ENCODE data around the gene RASSF8.

RASSF8 gene, protein sequence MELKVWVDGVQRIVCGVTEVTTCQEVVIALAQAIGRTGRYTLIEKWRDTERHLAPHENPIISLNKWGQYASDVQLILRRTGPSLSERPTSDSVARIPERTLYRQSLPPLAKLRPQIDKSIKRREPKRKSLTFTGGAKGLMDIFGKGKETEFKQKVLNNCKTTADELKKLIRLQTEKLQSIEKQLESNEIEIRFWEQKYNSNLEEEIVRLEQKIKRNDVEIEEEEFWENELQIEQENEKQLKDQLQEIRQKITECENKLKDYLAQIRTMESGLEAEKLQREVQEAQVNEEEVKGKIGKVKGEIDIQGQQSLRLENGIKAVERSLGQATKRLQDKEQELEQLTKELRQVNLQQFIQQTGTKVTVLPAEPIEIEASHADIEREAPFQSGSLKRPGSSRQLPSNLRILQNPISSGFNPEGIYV

DNA sequence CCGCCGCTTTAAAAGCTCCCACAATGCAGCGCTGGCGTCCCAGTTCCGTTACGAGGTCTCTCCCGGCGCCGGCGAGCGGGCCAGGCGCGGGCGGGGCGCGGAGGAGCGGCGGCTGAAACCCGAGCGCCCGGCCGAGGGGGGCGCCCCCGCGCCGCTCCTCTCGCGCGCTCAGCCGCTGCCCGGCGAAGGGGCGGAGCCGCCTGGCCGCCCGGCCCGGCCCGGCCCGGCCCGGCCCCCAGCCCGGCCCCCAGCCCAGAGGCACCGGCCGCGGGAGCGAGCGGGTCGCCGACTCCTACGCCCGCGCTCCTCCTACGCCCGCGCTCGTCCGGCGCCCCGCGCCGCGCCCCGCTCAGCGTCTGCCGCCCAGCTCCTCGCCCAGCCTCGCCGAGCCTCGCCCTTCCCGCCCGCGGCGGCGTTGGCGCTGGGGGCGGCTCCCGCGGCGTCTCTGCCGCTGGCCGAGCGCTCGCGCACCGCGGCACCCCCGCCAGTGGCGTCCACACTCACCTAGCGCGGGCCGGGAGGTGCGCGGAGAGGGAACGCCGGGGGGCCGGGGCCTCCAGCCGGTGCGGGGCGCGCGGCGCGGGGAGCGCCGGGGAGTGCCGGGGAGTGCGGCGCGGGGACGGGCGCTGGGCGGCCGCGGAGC is at the start of gene RASSF8:
TSS of gene RASSF8 (plus strand) at position 255 of the 643 bp plus-strand sequence. CDS start 96,662 bp downstream, outside the sequence.
- FAIRE-seq: no peak
- DNase-seq (ENCODE audit: extremely low spot score, insufficient read length, low read depth): peak; percentile 26

DNA sequence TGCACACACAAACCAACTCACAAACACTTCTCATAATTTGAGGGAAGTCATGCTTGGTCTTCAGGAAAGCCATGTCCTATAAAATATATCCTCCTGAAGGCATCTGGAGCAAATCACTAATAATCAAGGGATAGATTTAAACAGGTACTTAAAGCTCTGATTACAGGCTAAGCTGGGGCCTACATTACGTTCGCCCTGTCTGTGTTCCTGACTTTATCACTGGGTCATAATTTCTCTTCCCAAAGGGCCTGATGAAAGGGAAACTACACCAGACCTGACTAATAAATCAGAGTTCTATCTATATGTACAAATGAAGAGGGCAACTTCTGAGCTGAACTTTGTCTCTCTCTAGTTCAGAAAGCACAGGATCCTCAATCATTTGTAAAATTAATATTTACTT is 43.9 kb upstream of the RASSF8 start:
- no peak for FAIRE-seq
- no peak for DNase-seq (ENCODE audit: extremely low spot score, insufficient read length, low read depth)

DNA sequence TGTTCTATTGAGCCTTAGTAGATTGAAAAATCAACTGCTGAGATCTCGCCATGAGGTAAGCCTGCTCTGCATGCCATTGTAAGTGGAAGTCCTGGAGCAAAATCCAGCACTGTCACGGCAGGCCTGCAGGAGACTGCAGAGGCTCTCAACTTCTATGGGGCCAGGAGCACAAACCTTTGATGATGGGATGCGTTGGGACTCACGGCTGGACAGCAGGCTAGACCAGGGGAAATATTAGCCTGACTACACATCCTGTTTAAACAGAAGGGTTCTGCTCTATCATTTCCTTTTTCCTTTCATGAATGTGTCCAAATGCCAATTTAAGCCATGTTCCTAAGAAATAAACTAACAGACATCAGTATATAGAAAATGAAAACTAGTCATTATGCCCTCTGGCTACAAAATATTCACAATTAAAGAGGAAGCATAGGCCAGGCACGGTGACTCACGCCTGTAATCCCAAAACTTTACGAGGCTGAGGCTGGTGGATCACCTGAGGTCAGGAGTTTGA is 33.9 kb upstream of the RASSF8 start:
- DNase-seq (ENCODE audit: extremely low spot score, insufficient read length, low read depth): no peak
- FAIRE-seq: no peak

DNA sequence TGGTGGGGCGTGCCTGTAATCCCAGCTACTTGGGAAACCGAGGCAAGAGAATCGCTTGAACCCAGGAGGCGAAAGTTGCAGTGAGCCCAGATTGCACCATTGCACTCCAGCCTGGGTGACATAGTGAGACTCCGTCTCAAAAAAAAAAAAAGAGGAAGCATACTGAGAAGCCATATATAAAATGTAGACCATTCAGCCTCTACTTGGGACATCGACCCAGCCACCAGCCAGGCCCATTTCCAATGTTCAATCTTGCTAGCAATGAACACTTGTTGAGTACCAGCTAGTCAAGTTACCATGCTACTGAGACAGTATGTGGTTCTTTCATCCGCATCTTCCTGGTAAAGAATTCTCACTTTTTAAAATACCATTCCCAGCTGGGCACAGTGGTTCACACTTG is 33.4 kb upstream of the RASSF8 start:
- DNase-seq (ENCODE audit: extremely low spot score, insufficient read length, low read depth): no peak
- no peak for FAIRE-seq

DNA sequence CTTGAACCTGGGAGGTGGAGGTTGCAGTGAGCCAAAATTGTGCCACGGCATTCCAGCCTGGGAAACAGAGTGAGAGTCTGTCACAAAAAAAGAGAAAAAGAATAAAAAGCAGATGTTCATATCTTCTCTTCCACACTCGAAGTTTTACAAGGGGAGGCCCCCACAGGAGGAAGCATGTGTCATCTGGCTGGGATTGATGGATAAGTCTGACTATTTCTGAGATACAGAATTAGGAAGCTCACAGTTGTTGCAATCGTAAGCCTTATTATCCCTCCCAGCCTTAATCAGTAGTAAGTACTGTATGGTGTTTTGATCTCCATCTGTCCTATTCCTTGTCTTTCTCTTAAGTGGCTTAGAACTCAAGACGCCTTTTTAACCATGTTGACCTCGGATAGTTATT is 31.9 kb upstream of the RASSF8 start:
- DNase-seq (ENCODE audit: extremely low spot score, insufficient read length, low read depth): no peak
- no peak for FAIRE-seq

DNA sequence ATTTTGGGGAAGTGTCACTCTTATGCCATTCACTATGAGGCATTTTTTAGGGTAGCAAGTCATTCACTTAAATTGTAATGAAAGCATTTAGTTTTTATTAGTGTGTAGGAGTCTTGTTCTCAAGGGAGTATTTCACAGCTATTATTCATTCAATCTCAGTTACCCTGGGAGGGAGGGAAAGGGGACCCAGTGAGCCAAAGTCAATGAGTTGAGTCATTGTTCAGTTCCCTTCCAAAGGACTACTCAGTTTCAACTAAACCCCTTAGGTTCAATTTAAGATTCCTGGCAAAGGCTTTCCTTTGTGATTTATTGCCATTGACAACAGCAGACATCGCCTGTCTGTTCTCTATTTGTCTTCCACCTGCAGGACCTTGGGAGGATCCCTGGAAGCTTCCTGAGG is 29.3 kb upstream of the RASSF8 start:
- no peak for FAIRE-seq
- DNase-seq (ENCODE audit: extremely low spot score, insufficient read length, low read depth): no peak

DNA sequence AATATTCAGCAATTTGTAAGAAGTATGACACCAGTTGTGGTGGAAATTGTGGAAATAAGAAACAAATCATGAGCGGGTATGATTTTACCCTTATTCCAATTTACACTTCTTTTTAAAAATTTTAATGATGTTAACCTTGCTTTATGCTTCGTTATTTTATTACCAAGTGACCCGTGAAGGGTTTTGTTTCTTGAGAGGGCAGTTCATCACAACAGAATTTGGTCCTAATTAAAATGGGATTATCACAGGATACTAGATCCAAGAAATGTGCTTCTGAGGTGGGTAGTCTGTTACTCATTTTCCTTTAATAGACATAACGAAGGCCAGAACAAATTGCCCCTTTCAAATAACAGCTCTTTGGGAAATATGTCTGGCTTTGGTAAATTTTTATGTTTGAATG is 25.5 kb upstream of the RASSF8 start:
- DNase-seq (ENCODE audit: extremely low spot score, insufficient read length, low read depth) (no peak), FAIRE-seq (no peak)

DNA sequence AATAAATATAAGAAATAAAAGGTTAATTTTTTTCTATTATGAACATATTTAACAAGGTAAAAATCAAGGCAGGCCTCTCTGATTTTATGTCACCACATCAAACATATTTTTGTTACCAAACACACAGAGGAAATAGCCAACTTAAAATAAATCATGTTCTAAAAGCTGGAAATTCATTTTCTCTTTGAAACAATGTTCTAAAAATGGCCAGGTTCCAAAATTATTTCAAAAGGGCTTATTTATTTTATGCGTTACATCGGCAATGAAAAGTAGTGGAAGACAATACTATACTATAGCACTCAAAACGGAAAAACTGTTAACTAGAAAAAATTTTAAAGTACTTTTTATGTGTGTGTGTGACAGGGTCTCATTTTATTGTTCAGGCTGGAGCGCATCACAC is 24.0 kb upstream of the RASSF8 start:
- FAIRE-seq: no peak
- DNase-seq (ENCODE audit: extremely low spot score, insufficient read length, low read depth): no peak

DNA sequence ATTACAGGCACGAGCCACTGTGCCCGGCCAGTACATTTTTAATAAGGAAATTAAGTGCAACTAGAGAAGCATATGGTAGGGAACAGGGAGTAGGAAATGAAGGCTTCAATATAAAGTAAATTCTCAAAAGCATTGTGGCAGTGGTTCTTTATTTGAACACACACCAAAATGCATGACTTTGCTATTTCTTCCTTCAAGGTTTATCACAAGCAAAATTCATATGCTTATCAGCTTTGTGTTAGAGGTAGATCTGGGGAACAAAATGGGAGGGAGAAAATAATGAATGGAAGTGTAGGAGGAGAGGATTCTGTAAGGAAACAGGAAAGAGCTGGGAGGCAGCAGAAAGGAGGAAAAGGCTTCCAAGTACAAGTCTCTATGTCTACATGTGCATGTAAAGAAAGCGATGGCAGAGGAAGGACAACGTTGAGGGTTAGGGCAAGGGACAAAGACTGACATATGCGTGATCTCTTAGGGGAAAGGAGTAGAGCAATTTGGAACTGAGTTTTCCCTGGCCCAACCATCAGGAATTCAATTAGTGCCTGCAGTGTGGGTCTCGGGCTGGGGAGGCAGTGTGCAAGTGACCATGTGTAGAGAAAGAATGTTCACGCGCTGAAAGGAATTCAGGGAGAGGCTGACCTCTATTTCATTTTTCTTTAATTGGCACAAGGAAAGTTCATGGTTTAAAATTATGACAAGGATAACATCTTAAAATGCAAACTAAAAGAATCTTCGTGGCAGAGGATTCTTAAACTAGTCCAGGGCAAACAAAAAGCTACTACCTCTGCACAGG is 22.9 kb upstream of the RASSF8 start:
- no peak for DNase-seq (ENCODE audit: extremely low spot score, insufficient read length, low read depth)
- no peak for FAIRE-seq

DNA sequence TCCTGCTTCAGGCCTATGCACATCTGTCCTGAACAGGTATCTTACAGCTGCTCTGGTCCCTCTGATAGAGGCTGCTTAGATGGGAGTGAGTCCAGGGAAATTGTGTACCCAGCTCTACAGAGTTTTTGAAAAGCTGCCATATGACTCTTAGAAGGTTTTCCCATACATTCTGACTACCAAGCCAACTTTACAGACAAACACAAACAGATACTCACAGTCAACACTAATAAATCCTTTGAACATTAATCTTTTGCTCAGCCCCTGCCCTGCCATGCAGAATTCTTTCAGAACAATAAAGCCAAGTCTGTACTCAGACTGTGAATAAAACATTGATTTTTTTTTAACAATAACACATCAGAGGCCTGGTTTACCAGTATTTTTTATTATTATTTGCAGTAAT is 21.4 kb upstream of the RASSF8 start:
- DNase-seq (ENCODE audit: extremely low spot score, insufficient read length, low read depth) (no peak), FAIRE-seq (no peak)

DNA sequence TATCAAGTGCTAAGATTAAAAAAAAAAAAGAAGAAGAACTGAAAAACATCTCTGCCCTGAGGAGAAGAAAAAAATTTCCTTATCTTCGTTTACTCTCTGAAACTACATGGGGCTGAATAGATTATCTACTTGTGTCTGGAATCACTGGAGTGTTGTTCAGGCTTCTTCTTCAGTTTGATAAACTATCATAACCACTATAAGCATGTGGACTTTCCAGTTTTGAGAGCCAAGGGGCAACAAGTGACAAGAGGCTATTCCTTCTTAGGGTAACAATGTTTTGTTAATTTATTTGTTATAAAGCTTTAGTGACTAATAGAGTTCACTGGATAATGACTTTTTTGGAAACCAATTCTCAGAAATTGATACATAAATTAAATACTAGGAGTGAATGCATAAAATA is 19.9 kb upstream of the RASSF8 start:
- DNase-seq (ENCODE audit: extremely low spot score, insufficient read length, low read depth) (no peak), FAIRE-seq (no peak)

DNA sequence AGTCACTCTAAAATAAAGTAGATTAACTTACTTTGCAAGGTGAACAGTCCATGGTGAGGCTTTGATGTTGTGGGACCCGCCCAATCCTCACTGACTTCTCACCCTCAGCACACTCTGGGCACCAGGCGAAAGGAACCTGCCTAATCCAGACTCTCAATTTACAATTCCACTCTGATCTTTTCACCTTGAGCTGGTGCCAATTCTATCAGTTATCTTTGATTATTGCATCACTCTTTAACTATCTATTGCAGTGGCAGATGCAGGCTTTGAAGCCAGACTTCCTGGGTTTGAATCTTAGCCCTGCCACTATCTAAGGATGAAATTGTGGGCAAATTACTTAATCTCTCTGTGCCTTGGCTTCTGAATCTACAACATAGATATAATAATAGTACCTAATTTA is 18.9 kb upstream of the RASSF8 start:
- FAIRE-seq (no peak), DNase-seq (ENCODE audit: extremely low spot score, insufficient read length, low read depth) (no peak)

DNA sequence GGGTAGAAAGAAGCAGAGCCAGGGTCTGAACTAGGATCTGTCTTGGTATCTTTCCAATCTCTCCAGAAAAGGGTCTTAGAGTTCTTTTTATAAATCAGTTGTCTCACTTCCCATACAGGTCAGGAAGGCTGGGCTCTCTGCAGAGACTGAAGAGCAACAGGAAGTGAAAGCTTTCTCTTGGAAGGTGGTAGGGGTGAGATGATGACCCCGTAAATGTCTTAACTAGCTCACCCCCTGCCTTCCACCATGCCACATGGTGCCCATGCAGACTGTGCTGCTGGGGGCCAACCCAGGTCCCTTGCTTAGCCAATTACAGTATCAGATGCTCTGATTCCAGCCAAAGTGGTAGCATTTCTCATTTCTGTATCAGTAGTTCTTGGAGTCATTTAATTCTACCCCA is 17.6 kb upstream of the RASSF8 start:
- no peak for DNase-seq (ENCODE audit: extremely low spot score, insufficient read length, low read depth)
- no peak for FAIRE-seq

DNA sequence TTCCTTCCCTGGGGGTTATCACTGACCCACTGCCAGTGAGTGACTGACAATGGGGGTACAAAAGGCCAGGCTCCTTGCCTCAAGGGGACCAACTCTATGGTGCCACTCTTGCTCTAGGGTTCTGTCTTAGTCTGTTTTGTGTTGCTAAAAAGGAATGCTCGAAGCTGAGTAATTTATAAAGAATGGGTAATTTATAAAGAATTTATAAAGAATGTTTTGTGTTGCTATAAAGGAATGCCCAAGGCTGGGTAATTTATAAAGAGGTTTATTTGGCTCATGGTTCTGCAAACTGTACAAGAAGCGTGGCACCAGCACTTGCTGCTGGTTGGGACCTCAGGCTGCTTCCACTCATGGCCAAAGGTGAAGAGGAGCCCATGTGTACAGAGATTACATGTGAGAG is 15.8 kb upstream of the RASSF8 start:
- DNase-seq (ENCODE audit: extremely low spot score, insufficient read length, low read depth) (no peak), FAIRE-seq (no peak)

DNA sequence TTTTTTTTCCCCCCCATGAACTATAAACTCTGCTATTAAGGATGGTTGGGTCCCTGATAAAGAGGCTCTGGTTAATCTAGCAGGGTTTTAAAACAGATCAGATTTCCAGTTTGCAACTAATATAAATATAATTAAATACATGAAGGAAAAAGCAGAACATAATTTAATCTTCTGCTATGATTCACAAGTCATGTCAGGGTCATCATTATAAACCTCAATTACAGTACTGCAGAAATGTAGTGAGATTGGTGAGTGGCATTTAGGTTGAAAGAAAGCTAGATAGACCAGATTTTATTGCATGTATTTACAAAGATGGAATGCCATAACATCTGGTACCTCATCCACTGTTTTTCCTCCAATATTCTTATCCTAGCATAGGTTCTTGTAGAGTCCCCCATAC is 14.5 kb upstream of the RASSF8 start:
- FAIRE-seq: no peak
- DNase-seq (ENCODE audit: extremely low spot score, insufficient read length, low read depth): no peak

DNA sequence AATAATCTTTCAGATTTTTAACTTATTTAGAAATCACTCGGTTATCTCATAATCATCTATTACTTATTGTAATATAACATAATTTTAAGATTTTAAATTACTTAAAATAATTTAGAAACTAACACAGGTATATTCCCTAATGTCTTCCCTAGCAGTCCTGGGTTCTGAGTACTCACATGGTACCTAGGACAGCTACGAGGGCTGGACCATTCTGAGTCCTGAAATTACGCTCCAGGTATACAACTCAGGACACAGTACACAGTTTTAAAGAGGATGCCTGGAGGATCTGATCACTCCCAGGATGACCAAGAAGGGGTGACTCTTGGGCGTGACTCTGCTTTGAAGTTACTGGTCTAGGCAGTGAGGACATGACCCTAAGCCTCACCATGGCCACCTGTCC is 9.1 kb upstream of the RASSF8 start:
- DNase-seq (ENCODE audit: extremely low spot score, insufficient read length, low read depth) (no peak), FAIRE-seq (no peak)

DNA sequence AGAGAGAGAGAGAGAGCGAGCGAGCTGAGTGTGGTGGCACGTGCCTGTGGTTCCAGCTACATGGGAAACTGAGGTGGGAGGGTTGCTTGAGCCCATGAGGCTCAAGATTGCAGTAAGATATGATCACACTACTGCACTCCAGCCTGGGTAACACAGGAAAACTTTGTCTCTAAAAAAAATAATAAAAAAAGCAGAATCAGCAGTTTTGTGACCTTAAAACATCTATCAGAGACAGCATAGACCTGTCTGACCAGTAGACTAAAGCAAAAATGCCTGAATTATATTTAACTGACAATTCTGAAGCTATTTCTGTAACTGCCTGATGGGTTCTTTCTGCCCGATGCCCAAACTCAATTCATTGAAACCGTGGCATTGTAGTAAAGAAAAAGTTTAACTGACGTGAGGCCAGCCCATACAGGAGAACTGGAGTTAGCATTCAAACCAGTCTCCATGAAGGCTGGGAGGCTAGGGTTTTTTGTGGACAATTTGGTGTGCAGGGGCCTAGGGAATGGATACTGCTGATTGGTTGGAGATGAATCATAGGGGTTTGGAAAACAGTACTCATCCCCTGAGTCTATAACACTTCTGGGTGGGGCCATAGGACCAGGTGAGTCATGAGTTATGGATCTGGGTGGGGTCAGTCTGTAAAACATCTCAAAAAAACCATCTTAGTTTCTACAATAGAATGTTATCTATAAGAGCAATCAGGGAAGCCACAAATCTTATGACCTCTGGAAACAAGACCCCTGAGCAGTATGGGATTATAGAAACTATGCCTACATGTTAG is 8.0 kb upstream of the RASSF8 start:
- FAIRE-seq (no peak), DNase-seq (ENCODE audit: extremely low spot score, insufficient read length, low read depth) (no peak)

DNA sequence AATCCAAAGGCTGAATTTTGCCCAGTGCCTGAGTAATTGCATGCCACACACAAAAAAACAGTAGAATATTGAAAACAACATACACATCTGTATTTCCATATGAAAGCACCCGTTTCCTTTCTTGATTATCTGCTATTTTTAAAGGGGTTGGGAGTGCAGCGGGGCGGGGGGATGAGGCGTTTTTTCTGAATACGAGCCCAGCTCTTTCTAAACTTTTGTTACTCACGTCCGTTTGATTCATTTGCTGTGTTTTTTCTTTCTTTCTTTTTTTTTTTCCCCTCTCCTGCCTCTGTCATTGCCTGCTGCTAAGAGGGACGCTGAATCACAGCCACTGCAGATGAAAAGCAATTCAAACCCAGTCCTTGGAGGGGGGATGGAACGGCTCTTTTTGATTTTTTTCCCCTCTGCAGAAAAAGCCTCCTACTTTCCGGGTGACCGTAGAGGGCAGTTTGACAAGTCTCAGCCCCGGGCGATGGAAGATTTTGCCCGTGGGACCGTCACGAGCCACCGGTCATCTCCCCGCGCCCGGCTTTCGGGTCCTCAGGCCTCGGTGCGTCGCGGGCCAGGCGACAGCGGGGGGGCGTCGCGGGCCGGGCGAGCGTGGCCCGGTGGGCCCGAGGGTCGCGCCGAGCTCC is 572 bp upstream of the RASSF8 start:
- no peak for DNase-seq (ENCODE audit: extremely low spot score, insufficient read length, low read depth)
- no peak for FAIRE-seq

DNA sequence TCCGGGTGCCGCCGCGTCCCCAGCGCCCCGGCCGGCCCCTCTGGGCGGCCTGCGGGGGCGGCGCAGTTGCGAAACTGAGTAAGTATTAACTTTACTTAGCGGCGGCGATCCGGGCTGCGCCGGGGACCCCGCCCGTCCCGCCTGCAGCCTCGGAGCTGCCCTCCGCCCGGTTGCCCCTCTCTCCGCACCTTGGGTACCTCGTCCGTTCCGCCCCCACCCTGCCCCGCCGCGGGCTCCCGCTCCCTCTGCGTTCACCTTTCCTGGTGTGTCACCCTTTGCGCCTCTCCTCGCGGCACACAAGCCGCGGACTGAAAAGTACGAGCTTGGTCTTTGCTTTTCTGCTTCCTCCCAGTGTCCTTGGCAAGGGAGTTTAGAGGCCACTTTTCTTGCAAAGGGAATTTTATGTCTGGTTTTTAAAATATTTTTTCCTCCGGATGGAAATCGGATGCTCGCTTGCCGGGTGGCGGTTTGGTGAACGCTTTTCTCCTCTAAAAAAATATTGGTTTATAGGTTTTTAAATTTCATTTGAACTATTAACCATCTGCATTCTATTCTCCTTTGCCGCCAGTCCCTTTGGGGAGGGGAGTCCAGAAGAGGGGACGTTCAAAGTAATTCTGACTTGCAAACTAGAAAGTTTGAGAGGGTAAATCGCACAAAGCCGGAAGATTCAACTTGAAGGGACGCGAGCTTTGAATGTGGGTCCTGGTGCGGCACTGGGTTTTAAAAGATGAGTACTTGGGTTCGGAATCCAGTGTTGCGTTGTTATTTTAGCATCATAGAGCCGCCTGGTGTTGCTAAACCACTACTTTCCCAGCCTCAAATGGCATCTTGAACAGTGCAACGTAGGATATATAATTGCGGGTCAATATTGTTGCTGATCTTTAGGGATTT is 834 bp downstream of the RASSF8 start:
- no peak for FAIRE-seq
- no peak for DNase-seq (ENCODE audit: extremely low spot score, insufficient read length, low read depth)
